Central memory CD8-positive, alpha-beta T cell (primary cell): Measurements from ENCODE around the gene NUDT14.

ENCODE experiments used
- ATAC-seq: fragments of 150-1000 bp; cut with Tn5 transposase; replicated peaks from 2 replicates; pipeline ENCODE4 v1.10.0; 2022; ENCODE audit warnings: mild to moderate bottlenecking, moderate FRiP score, moderate number of reproducible peaks; ENCODE audit not compliant: poor library complexity, severe bottlenecking; ENCODE audit errors: extremely low read depth
- DNase-seq, 2 donors: peaks; one replicate each; pipeline ENCODE4 v3.0.0; 2021; ENCODE audit warnings: low spot score in 2 of 2
- H3K27ac Mint-ChIP-seq: one replicate; pipeline ENCODE4 v1.8.0; 2022; ENCODE audit warnings: low read depth, mild to moderate bottlenecking, moderate library complexity, mixed read lengths
- H3K27me3 Mint-ChIP-seq: one replicate; pipeline ENCODE4 v1.8.0; 2022; ENCODE audit warnings: mixed read lengths
- H3K36me3 Mint-ChIP-seq: one replicate; pipeline ENCODE4 v1.8.0; 2022; ENCODE audit warnings: mild to moderate bottlenecking, moderate library complexity, mixed read lengths; ENCODE audit not compliant: insufficient read depth
- H3K4me1 Mint-ChIP-seq: one replicate; pipeline ENCODE4 v1.8.0; 2022; ENCODE audit warnings: mixed read lengths
- H3K4me3 Mint-ChIP-seq: one replicate; pipeline ENCODE4 v1.8.0; 2022; ENCODE audit warnings: mild to moderate bottlenecking, moderate library complexity, mixed read lengths
- H3K9me3 Mint-ChIP-seq: one replicate; pipeline ENCODE4 v1.8.0; 2022; ENCODE audit warnings: mixed read lengths

The NUDT14 gene

DNA sequence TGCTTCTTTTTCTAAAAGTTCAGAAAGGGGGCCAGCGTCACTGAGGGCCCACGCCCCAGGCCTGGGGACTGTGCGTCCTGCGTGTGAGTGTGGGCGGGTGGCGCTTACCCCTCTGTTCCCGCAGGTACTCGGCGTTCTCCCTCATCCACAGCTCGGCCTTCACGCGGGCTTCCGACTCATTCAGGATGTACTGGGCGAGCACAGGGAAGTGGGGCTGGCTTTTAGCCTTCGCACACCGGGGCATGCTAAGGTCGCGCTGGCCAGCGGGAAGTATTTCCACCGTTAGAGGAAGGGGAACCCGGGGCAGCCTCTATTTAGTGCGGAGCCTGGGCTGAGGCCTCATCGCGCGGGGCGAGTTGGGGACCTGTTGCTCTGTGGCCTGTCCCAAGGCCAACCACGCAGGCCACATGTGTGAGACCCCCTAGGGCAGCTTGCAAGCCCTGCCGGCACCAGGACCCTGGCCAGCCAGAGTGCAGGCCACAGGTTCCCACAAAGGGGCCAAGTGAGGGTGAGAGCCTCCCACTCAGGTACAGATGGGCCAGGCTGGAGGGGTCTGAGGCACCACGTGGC lies 38.0 kb upstream of the NUDT14 start:
- Mint-ChIP-seq H3K4me1 (peaks cover 14% of the 10 kb centered on the region), H3K27me3 (no peaks in the 10 kb centered on the region), H3K9me3 (no peaks in the 10 kb centered on the region), H3K4me3 (no peak overlapping the region), H3K36me3 (peaks cover 22% of the 10 kb centered on the region), H3K27ac (no peak overlapping the region)
- DNase-seq (no peak), ATAC-seq (no peak)

DNA sequence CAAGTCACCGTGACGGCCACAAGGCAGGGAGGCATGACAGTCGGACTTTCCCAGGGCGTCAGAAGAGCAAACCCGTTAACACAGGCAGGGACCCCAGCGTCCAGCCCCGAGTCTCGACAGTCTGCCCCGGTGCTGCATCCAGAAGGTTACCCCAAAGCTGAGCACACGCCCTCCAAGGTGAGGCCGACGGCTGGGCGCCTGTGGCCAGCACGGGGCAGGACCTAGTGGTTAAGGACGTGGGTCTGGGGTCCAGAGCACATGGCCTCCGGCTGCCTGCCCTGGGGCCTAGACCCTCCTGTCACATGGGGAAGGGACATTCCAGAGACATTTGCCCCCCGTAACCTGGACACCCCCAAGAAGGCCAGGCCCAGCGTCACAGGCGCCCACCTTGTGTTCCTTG lies 37.5 kb upstream of the NUDT14 start:
- Mint-ChIP-seq H3K9me3 (no peaks in the 10 kb centered on the region), H3K4me1 (peaks cover 14% of the 10 kb centered on the region), H3K36me3 (peaks cover 22% of the 10 kb centered on the region), H3K27ac (no peak overlapping the region), H3K4me3 (no peak overlapping the region), H3K27me3 (no peaks in the 10 kb centered on the region)
- DNase-seq (no peak), ATAC-seq (no peak)

DNA sequence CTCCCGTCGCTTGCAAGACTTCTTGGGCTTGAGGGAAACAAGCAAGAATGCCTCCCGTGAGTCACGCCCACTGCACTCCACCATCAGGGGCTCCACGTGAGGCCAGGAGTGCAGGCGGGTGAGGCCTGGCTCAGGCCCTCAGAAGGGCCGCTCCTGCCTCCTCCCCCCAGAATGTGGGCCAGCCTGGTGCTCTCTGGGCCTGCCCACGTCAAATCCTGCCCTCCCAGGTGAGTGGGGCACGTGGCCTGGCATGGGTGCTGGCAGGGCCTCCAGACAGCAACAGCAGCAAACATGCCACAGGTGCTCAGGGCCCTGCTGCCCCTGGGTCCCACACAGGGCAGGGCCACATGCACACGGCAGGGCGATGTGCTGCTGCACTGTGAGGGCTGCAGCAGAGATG lies 36.7 kb upstream of the NUDT14 start:
- Mint-ChIP-seq H3K27me3 (no peaks in the 10 kb centered on the region), H3K36me3 (peaks cover 20% of the 10 kb centered on the region), H3K4me1 (peaks cover 14% of the 10 kb centered on the region), H3K9me3 (no peaks in the 10 kb centered on the region), H3K4me3 (no peak overlapping the region), H3K27ac (no peak overlapping the region)
- DNase-seq (no peak), ATAC-seq (no peak)

DNA sequence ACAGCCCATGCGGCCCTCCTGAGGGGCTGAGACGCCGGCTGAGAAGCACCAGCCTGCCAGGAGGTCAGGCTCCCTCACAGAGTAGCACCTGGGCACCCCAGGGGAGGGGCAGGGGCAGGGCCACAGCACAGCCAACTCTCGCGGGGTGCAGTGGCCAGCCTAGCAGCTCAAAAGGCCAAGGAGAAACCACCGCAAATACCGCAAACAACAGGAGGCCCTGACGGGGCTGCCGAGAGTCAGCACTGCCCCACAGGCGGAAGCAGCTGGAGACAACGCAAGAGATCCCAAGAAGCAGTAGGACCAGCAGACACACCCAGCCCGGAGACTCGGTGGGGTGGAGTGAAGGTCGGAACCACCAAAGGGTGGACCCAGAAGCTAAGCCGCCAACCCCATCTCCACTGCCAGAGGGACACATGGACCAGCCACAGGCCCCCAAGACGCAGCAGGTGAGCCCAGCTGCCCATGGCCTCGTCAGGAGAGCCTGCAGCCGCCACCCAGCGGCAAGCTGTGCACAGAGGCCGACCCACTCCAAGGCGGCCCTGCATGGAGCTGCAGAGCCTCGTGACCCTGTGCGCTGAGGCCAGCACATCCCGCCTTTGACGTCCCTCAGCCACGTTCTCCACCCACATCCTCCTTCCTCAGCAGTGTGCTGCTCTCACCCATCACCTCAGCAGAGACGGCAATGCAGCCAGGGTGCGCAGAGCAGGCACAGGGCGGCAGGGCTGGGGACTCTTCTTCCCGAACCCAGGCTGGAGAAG lies 35.6 kb upstream of the NUDT14 start:
- Mint-ChIP-seq H3K9me3 (no peaks in the 10 kb centered on the region), H3K27me3 (no peaks in the 10 kb centered on the region), H3K4me1 (peaks cover 14% of the 10 kb centered on the region), H3K4me3 (no peak overlapping the region), H3K27ac (no peak overlapping the region), H3K36me3 (peaks cover 18% of the 10 kb centered on the region)
- DNase-seq: no peak
- ATAC-seq: no peak

DNA sequence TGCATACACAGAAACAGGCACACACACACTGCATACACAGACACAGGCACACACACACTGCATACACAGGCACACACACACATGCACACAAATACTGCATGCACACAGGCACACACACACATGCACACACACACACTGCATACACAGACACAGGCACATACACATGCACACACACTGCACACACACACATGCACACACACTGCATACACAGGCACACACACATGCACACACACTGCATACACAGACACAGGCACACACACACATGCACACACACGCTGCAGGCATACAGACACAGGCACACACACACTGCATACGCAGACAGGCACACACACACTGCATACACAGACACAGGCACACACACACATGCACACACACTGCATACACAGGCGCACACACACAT lies 34.5 kb upstream of the NUDT14 start:
- H3K4me3 Mint-ChIP-seq: no peak overlapping the region
- peaks cover 14% of the 10 kb centered on the region for H3K36me3 Mint-ChIP-seq
- no peaks in the 10 kb centered on the region for H3K27me3 Mint-ChIP-seq
- no peak overlapping the region for H3K27ac Mint-ChIP-seq
- ATAC-seq (no peak), DNase-seq (no peak)
- no peaks in the 10 kb centered on the region for H3K9me3 Mint-ChIP-seq
- peaks cover 14% of the 10 kb centered on the region for H3K4me1 Mint-ChIP-seq

DNA sequence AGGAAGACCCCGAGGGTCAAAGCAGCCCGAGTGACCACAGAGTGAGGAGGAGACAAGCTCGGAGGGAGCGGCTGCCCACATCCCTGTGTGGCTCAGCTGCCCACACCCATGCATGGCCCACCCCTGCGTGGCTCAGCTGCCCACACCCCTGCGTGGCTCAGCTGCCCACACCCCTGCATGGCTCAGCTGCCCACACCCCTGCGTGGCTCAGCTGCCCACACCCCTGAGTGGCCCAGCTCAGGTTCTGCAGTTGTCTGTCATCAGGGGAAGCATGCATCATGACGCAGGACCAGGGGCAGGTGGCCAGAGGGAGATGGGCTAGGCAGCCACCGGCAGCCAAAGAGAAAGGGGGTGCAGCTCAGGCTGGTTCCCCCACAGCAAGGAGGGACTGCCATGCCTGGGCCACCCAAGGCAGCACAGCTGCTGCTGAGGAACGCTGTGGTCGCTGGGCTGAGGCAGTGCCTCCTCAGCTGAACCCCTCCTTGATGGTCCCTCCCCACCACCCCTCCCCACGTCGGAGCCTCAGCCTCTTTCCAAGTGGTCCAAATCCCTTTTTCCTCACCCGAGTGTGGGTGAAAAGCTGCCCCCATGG lies 33.3 kb upstream of the NUDT14 start:
- H3K4me3 Mint-ChIP-seq: no peak overlapping the region
- H3K27ac Mint-ChIP-seq: no peak overlapping the region
- H3K27me3 Mint-ChIP-seq: no peaks in the 10 kb centered on the region
- ATAC-seq (no peak), DNase-seq (no peak)
- H3K9me3 Mint-ChIP-seq: no peaks in the 10 kb centered on the region
- peaks cover 12% of the 10 kb centered on the region for H3K36me3 Mint-ChIP-seq
- peaks cover 14% of the 10 kb centered on the region for H3K4me1 Mint-ChIP-seq

DNA sequence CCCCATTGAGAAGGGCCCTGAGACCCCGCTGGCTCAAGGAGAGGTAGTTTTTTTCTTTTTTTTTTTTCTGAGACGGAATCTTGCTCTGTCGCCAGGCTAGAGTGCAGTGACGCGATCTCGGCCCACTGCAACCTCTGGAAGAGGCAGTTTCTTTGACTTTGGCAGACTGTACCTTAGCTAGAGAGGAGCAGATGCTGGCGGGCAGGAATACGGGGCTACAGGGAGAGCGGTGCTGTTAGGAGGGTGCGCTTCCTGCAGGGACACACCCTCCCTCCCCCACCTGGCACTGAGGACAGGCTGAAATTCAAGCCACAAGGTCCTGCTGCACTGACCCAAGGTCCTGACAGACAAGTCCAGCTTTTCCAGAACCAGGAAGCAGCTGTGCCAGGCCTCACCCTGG lies 32.2 kb upstream of the NUDT14 start:
- Mint-ChIP-seq H3K4me3 (no peak overlapping the region), H3K9me3 (no peaks in the 10 kb centered on the region), H3K4me1 (peaks cover 14% of the 10 kb centered on the region), H3K27ac (no peak overlapping the region), H3K36me3 (peaks cover 17% of the 10 kb centered on the region), H3K27me3 (no peaks in the 10 kb centered on the region)
- no peak for ATAC-seq
- no peak for DNase-seq

DNA sequence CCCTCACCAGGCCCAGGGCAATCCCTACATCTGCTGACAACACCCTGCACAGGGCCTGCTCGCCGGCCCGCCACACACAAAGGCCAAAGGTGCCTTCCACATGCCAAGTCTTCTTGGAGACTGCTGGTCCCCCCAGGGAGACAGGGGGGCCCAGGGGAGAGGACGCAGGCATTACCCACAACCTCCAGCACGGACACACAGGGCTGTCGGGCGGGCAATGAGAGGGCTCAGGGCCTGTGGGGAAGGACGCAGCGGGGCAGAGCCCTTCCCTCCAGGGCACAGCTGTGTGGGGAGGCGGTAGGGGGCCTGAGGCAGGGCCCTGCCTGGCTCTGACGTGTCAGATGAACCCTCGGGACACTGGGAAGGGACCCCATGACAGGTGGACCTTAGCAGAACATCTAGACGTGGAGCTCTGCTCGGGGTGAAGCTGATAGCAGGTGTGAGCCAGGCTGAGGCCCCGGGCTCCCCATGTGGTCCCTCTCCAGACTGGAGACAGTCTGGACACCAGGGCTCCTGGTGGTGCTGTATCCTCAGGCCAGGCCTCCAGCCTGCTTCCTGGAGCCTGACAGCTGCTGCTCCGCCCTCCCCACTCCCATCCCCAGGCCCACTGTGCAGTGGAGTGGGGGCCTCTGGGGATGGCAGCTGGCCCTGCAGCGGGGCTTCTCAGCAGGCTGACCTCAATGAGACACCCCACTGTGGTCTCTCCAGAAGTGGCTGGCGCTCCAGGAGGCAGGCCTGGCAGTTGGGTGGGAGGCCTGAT lies 31.6 kb upstream of the NUDT14 start:
- DNase-seq (no peak), ATAC-seq (no peak)
- Mint-ChIP-seq H3K27me3 (no peaks in the 10 kb centered on the region), H3K4me3 (no peak overlapping the region), H3K36me3 (peaks cover 15% of the 10 kb centered on the region), H3K4me1 (peaks cover 14% of the 10 kb centered on the region), H3K27ac (no peak overlapping the region), H3K9me3 (no peaks in the 10 kb centered on the region)

DNA sequence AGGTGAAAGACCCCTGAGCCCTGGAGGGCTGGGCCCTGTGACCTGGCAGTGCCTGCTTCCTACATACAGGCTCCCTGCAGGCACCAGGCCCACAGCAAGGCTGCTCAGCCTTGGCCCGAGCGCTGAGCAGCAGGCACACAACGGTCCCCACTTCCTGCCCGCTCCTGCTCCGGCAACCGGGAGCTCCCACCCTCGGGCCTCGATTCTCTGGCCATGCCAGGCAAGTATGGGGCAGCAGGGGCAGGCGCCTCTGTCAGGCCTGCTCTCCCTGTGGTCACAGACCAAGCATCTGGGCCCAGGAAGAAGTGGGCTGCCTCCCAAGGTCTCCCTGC lies 30.6 kb upstream of the NUDT14 start:
- H3K27ac Mint-ChIP-seq: no peak overlapping the region
- H3K4me3 Mint-ChIP-seq: no peak overlapping the region
- ATAC-seq (no peak), DNase-seq (no peak)
- H3K9me3 Mint-ChIP-seq: no peaks in the 10 kb centered on the region
- H3K4me1 Mint-ChIP-seq: peaks cover 14% of the 10 kb centered on the region
- peaks cover 11% of the 10 kb centered on the region for H3K36me3 Mint-ChIP-seq
- no peaks in the 10 kb centered on the region for H3K27me3 Mint-ChIP-seq

DNA sequence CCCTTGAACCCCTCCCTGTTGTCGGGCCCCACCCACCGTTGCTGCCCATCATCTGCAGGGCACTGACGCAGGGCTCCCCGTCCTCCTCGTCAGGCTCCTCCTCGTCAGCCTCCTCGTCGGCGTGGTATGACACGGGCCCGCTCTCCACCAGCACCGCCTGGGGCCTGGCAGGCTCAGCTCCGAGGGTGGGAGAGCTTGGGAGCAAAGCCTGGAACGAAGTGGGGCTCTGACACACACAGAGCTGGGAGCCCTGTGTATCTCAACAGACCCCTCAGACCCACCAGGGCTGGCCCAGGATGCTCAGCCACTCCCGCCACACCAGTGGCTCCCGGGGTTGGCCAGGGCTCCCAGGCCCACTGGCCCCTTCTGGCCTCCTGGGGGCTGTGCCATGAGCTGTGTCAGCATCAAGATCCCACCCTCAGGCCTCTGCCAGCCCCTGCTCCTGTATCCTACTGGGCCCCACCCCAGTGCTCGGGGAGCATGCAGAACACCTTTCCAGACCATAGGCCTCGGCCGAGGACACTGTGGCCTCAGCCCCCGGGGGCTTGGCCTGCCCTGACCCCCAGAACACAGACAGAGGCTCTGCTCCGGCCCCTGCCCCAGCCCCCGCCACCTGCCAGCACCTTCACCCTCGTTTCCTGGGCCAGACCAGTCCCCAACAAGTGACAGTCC lies 30.1 kb upstream of the NUDT14 start:
- DNase-seq (no peak), ATAC-seq (no peak)
- Mint-ChIP-seq H3K36me3 (peaks cover 8% of the 10 kb centered on the region), H3K27ac (no peak overlapping the region), H3K9me3 (no peaks in the 10 kb centered on the region), H3K27me3 (no peaks in the 10 kb centered on the region), H3K4me3 (no peak overlapping the region), H3K4me1 (peaks cover 14% of the 10 kb centered on the region)

DNA sequence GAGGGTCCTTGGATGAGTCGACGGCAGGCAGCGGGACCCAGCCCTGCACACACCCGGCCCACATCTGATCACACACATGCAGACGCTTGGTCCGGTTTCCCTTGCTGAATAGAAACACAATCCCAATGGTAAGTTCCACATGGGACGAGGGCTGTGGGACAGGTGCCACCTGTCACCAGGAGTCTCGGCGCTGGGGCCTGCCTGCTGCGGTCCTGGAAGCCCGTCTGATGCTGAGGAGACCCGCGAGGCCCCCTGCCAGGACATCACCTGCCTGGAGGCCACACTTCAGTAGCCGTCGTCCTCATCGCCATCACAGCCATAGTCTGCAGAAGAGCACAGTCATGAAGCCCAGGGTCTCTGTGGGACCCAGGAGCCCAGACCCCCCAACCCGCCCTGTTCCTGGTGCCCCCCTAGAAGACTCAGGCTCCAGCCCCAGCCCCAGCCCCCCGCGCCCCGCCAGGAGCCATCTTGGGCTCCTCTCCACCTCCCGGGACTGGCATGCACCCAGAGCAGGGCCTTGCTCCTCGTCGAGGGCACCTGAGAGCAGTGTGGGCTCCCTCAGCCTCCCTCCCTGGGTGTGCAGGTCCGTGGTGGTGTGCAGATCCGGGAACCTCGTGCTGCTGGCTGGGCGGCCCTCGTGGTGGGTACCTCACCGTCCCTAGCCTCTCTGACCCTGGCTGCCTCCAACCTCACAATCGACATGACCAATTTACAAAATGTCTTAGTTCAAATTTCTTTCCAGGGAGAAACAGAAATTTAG lies 29.3 kb upstream of the NUDT14 start:
- no peak for ATAC-seq
- Mint-ChIP-seq H3K36me3 (peaks cover 8% of the 10 kb centered on the region), H3K4me3 (no peak overlapping the region), H3K4me1 (peaks cover 7% of the 10 kb centered on the region), H3K9me3 (no peaks in the 10 kb centered on the region), H3K27me3 (no peaks in the 10 kb centered on the region), H3K27ac (no peak overlapping the region)
- DNase-seq: no peak

DNA sequence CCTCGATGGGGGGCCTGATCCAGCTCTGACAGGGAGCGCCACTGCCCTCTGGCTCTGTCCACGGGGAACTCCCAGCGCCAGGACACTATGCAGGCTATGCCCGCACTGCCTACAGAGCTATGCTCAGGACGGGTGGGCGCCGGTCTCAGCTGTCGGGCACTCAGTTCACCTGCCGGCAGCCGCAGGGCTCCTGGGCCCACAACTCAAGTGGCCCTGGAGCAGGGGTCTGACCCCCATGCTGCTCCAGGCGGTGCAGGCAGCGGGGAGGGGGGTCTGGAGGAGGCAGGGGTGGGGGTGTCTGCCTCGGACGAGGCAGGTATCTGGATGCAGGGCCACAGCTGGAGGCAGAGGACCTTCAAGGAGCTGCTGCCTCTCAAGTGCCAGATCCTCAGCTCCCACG lies 28.5 kb upstream of the NUDT14 start:
- ATAC-seq (no peak), DNase-seq (no peak)
- H3K27me3 Mint-ChIP-seq: no peaks in the 10 kb centered on the region
- H3K9me3 Mint-ChIP-seq: no peaks in the 10 kb centered on the region
- no peak overlapping the region for H3K27ac Mint-ChIP-seq
- peaks cover 7% of the 10 kb centered on the region for H3K36me3 Mint-ChIP-seq
- no peaks in the 10 kb centered on the region for H3K4me1 Mint-ChIP-seq
- H3K4me3 Mint-ChIP-seq: no peak overlapping the region
